T47D (cell line): ENCODE results near the gene BORCS5.

ENCODE experiments used
- DNase-seq, 2 experiments: peaks; one replicate each; pipeline versions ENCODE4 v3.0.0 to v3.0.0-alpha.2; 2011 to 2012; ENCODE audit warnings: low read depth in 1 of 2, low spot score in 1 of 2
- JUND ChIP-seq: IDR thresholded peaks from 2 replicates; pipeline ENCODE4 v1.6.1; 2012; ENCODE audit warnings: low read depth
- in situ Hi-C: cut with HindIII; loops from 2 replicates; pipeline ENCODE4 v1.10.0; 2016; ENCODE audit warnings: low sequenced_read_pairs, low pct_unique_long_range_greater_than_20kb

BORCS5 gene

GRCh38 chr12:12518919-12519318 lies 162.0 kb downstream of the BORCS5 start:
- no peak for TF ChIP-seq JUND
- in situ Hi-C loops = no loop called here
- no peak for DNase-seq
